Mesenchymal stem cell (in vitro differentiated cells and primary cell): Measurements from ENCODE around the gene LHX1.

Experiments
- DNase-seq: peaks from one replicate; pipeline ENCODE4 v3.0.0-alpha.2; 2013
- H2AFZ ChIP-seq: one replicate; pipeline ENCODE4 v1.6.1; 2013; ENCODE audit warnings: low read depth, mild to moderate bottlenecking, control low read depth, inconsistent platforms, low read length, moderate library complexity
- H2AK5ac ChIP-seq: 2 replicates; pipeline ENCODE4 v1.6.1; 2013; ENCODE audit warnings: low read length, moderate library complexity, mild to moderate bottlenecking, inconsistent platforms; ENCODE audit not compliant: severe bottlenecking
- H2BK120ac ChIP-seq: one replicate; pipeline ENCODE4 v1.6.1; 2013; ENCODE audit warnings: low read depth, mild to moderate bottlenecking, inconsistent platforms, low read length, moderate library complexity
- H2BK12ac ChIP-seq, 2 experiments: one replicate each; pipeline ENCODE4 v1.6.1; 2013; ENCODE audit warnings: inconsistent platforms in 2 of 2, low read length in 2 of 2, mild to moderate bottlenecking in 2 of 2, moderate library complexity in 2 of 2, control low read depth in 1 of 2
- H2BK15ac ChIP-seq: one replicate; pipeline ENCODE4 v1.6.1; 2013; ENCODE audit warnings: mild to moderate bottlenecking, low read depth, inconsistent platforms; ENCODE audit not compliant: poor library complexity, severe bottlenecking
- H2BK5ac ChIP-seq: 2 replicates; pipeline ENCODE4 v1.6.1; 2013; ENCODE audit warnings: low read depth, mild to moderate bottlenecking, low read length, control low read depth, inconsistent platforms; ENCODE audit not compliant: poor library complexity, severe bottlenecking
- H3K14ac ChIP-seq, 2 experiments: one replicate each; pipeline ENCODE4 v1.6.1; 2013; ENCODE audit warnings: inconsistent platforms in 2 of 2, low read length in 2 of 2, control low read depth in 1 of 2, mild to moderate bottlenecking in 1 of 2, moderate library complexity in 1 of 2
- H3K18ac ChIP-seq, 2 experiments: one replicate each; pipeline ENCODE4 v1.6.1; 2013; ENCODE audit warnings: inconsistent platforms in 2 of 2, low read length in 2 of 2, control low read depth in 1 of 2, low read depth in 1 of 2, mild to moderate bottlenecking in 1 of 2
- H3K23ac ChIP-seq, 2 experiments: one replicate each; pipeline ENCODE4 v1.6.1; 2013; ENCODE audit warnings: inconsistent platforms in 2 of 2, low read length in 2 of 2, mild to moderate bottlenecking in 2 of 2, moderate library complexity in 2 of 2, control low read depth in 1 of 2
- H3K27ac ChIP-seq: 2 replicates; pipeline ENCODE4 v1.5.1; 2013; ENCODE audit warnings: mild to moderate bottlenecking, moderate library complexity, low read length, control low read depth, inconsistent platforms; ENCODE audit not compliant: poor library complexity, severe bottlenecking
- H3K27me3 ChIP-seq, 2 experiments: 2 replicates each; pipeline versions ENCODE4 v1.6.1 to v1.7.0; 2013; ENCODE audit warnings: low read length in 2 of 2, mild to moderate bottlenecking in 2 of 2, moderate library complexity in 2 of 2, control low read depth in 1 of 2, inconsistent platforms in 1 of 2; ENCODE audit not compliant: control insufficient read depth in 1 of 2, insufficient read depth in 1 of 2
- H3K36me3 ChIP-seq, 2 experiments: 2 replicates each; pipeline versions ENCODE4 v1.6.1 to v1.7.0; 2013; ENCODE audit warnings: low read length in 2 of 2, control low read depth in 1 of 2, inconsistent platforms in 1 of 2, low read depth in 1 of 2, mild to moderate bottlenecking in 1 of 2; ENCODE audit not compliant: insufficient read depth in 2 of 2, control insufficient read depth in 1 of 2
- H3K4ac ChIP-seq, 2 experiments: one replicate each; pipeline ENCODE4 v1.6.1; 2013; ENCODE audit warnings: inconsistent platforms in 2 of 2, low read length in 2 of 2, mild to moderate bottlenecking in 2 of 2, moderate library complexity in 2 of 2, control low read depth in 1 of 2, low read depth in 1 of 2
- H3K4me1 ChIP-seq: 2 replicates; pipeline ENCODE4 v1.6.1; 2013; ENCODE audit warnings: low read depth, low read length, control low read depth; ENCODE audit not compliant: control insufficient read depth, insufficient read depth
- H3K4me2 ChIP-seq: 2 replicates; pipeline ENCODE4 v1.6.1; 2013; ENCODE audit warnings: low read length, mild to moderate bottlenecking, inconsistent platforms; ENCODE audit not compliant: poor library complexity, severe bottlenecking
- H3K4me3 ChIP-seq, 2 experiments: 2 replicates each; pipeline versions ENCODE4 v1.5.1 to v1.7.0; 2013; ENCODE audit warnings: low read length in 2 of 2, mild to moderate bottlenecking in 2 of 2, control low read depth in 1 of 2, low read depth in 1 of 2; ENCODE audit not compliant: insufficient read depth in 1 of 2
- H3K79me1 ChIP-seq: replicated peaks from 2 replicates; pipeline ENCODE4 v1.6.1; 2013; ENCODE audit warnings: mild to moderate bottlenecking, control low read depth, low read length, inconsistent platforms; ENCODE audit not compliant: poor library complexity, severe bottlenecking
- H3K9ac ChIP-seq: 2 replicates; pipeline ENCODE4 v1.7.0; 2013; ENCODE audit warnings: mild to moderate bottlenecking, low read length, moderate library complexity
- H3K9me3 ChIP-seq: 2 replicates; pipeline ENCODE4 v1.7.0; 2013; ENCODE audit warnings: mild to moderate bottlenecking, low read length; ENCODE audit not compliant: control insufficient read depth
- H4K8ac ChIP-seq: one replicate; pipeline ENCODE4 v1.6.1; 2013; ENCODE audit warnings: inconsistent platforms, mild to moderate bottlenecking, low read length, moderate library complexity
- H4K91ac ChIP-seq: one replicate; pipeline ENCODE4 v1.6.1; 2013; ENCODE audit warnings: mild to moderate bottlenecking, low read length, inconsistent platforms
- WGBS: methylation state at CpG from one replicate; pipeline ENCODE4 v1.1.7; 2013; ENCODE audit warnings: mixed read lengths; 5-methylcytosine and 5-hydroxymethylcytosine counted together

Gene LHX1

DNA sequence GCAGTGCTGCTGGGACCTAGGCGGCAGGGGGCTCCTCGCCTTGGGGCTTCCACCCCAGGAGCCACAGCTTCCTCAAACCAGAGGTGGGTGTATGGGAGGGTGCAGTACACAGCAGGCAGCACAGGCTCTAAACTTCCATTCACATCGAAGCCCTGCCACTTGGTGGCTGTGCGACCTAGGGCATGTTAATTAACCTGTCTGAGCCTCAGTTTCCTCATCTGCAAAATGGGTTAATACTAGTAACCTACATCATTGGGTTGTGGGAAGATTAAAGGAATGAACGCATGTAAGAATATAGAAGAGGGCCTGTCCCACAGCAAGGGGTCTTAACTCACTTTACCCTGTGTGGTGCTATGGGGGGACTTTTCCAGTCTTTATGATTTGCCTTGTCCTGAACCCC lies 26.8 kb upstream of the LHX1 start:
- Histone ChIP-seq H3K27ac (no peak overlapping the region), H3K4me3 (no peak overlapping the region), H2AK5ac (no peak overlapping the region), H3K27me3 (peaks cover 14 to 63% of the 10 kb centered on the region in 2 experiments), H2BK120ac (no peak overlapping the region), H3K18ac (no peak overlapping the region), H3K9me3 (no peaks in the 10 kb centered on the region), H3K14ac (peak overlapping the region in 1 of 2 experiments; percentile 5), H3K23ac (no peak overlapping the region), H2BK12ac (no peak overlapping the region), H3K79me1 (no peaks in the 10 kb centered on the region), H2BK15ac (no peak overlapping the region), H4K91ac (no peak overlapping the region), H4K8ac (no peak overlapping the region), H2AFZ (no peak overlapping the region), H2BK5ac (no peak overlapping the region), H3K4ac (no peak overlapping the region), H3K9ac (no peak overlapping the region), H3K36me3 (no peaks in the 10 kb centered on the region), H3K4me2 (no peak overlapping the region), H3K4me1 (peaks cover 4% of the 10 kb centered on the region)
- 85% methylated on average over 5 of the region's 5 CpGs for WGBS
- no peak for DNase-seq

- no peak overlapping the region for H3K27ac ChIP-seq
- WGBS = 72% methylated on average over 2 of the region's 3 CpGs
- no peak overlapping the region for H2BK120ac ChIP-seq
These were observed 26.3 kb upstream of the LHX1 start for GRCh38 chr17:36911001-36911400.

DNA sequence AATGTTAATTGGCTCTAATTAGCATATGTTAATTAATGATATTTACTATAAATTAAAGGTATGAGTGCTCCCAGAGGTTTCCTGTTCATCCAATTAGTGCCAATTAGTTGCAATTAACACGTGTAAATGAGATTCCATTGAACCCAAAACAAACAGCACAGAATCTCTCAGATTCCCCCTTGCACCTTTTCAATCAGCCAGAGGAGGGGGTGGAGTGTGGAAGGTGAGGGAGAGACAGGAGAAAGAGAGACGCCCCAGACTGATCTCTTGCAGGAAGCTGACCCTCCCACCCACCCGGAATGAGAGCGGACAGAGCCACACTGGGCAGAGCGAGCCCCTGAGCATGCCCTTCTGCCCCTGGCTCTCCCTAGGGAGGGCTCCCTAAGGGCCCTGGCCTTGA lies 24.1 kb upstream of the LHX1 start:
- Histone ChIP-seq H3K4ac (no peak overlapping the region), H2AFZ (no peak overlapping the region), H2AK5ac (no peak overlapping the region), H3K9ac (no peak overlapping the region), H3K4me2 (no peak overlapping the region), H2BK5ac (no peak overlapping the region), H2BK15ac (no peak overlapping the region), H4K8ac (no peak overlapping the region), H3K18ac (no peak overlapping the region), H2BK120ac (no peak overlapping the region), H4K91ac (no peak overlapping the region), H3K14ac (no peak overlapping the region), H3K23ac (no peak overlapping the region), H3K79me1 (no peaks in the 10 kb centered on the region), H3K36me3 (no peaks in the 10 kb centered on the region), H3K9me3 (no peaks in the 10 kb centered on the region), H3K27me3 (peaks cover 14 to 44% of the 10 kb centered on the region in 2 experiments), H3K4me1 (peaks cover 7% of the 10 kb centered on the region), H2BK12ac (no peak overlapping the region), H3K27ac (no peak overlapping the region), H3K4me3 (no peak overlapping the region)
- DNase-seq = no peak
- 71% methylated on average over 4 of the region's 5 CpGs for WGBS

More at GRCh38 chr17:36911001-36911400, 26.3 kb upstream of the LHX1 start:
- H4K91ac ChIP-seq = no peak overlapping the region
- H3K14ac ChIP-seq = no peak overlapping the region
- H3K4me2 ChIP-seq = no peak overlapping the region
- no peak overlapping the region for H3K4me3 ChIP-seq
- H3K79me1 ChIP-seq = no peaks in the 10 kb centered on the region
- H3K18ac ChIP-seq = no peak overlapping the region
- H3K36me3 ChIP-seq = no peaks in the 10 kb centered on the region
- peaks cover 14 to 60% of the 10 kb centered on the region in 2 experiments for H3K27me3 ChIP-seq
- no peak overlapping the region for H2BK15ac ChIP-seq
- H2BK12ac ChIP-seq = no peak overlapping the region
- peaks cover 4% of the 10 kb centered on the region for H3K4me1 ChIP-seq
- no peak overlapping the region for H2AK5ac ChIP-seq
- no peak overlapping the region for H3K9ac ChIP-seq
- no peak for DNase-seq
- H4K8ac ChIP-seq = no peak overlapping the region
- no peak overlapping the region for H3K23ac ChIP-seq
- no peak overlapping the region for H3K4ac ChIP-seq
- no peak overlapping the region for H2BK5ac ChIP-seq
- H3K9me3 ChIP-seq = no peaks in the 10 kb centered on the region
- H2AFZ ChIP-seq = no peak overlapping the region

GRCh38 chr17:36918211-36918691 lies 19.0 kb upstream of the LHX1 start:
- no peak overlapping the region for H2BK12ac ChIP-seq
- H3K27me3 ChIP-seq = peaks cover 0 to 54% of the 10 kb centered on the region in 2 experiments
- no peaks in the 10 kb centered on the region for H3K36me3 ChIP-seq
- H2BK5ac ChIP-seq = no peak overlapping the region
- no peak overlapping the region for H3K9ac ChIP-seq
- no peak overlapping the region for H3K4ac ChIP-seq
- H4K8ac ChIP-seq = peak overlapping the region; percentile 16
- H3K27ac ChIP-seq = no peak overlapping the region
- no peak overlapping the region for H2BK120ac ChIP-seq
- no peak overlapping the region for H3K23ac ChIP-seq
- peak overlapping the region; percentile 66 for H2AK5ac ChIP-seq
- no peak for DNase-seq
- H3K4me2 ChIP-seq = no peak overlapping the region
- H2AFZ ChIP-seq = peak overlapping the region; percentile 29
- H4K91ac ChIP-seq = no peak overlapping the region
- H3K9me3 ChIP-seq = no peaks in the 10 kb centered on the region
- no peaks in the 10 kb centered on the region for H3K79me1 ChIP-seq
- no peak overlapping the region for H3K18ac ChIP-seq
- peaks cover 40% of the 10 kb centered on the region for H3K4me1 ChIP-seq
- 19% methylated on average over 2 of the region's 3 CpGs for WGBS
- H3K14ac ChIP-seq = no peak overlapping the region
- no peak overlapping the region for H3K4me3 ChIP-seq
- no peak overlapping the region for H2BK15ac ChIP-seq
